ENCODE results near the gene HOXC4. TPM values are rescaled to one million over a fixed set of nuclear protein-coding genes. Genes with fewer than 3 reads are reported as not detected.

HOXC4 gene
- polyA plus RNA-seq (ENCODE audit: insufficient read length in 4 of 4), result 10 to 100 TPM; 36.1 to 74.3 (median 62.0) TPM

DNA sequence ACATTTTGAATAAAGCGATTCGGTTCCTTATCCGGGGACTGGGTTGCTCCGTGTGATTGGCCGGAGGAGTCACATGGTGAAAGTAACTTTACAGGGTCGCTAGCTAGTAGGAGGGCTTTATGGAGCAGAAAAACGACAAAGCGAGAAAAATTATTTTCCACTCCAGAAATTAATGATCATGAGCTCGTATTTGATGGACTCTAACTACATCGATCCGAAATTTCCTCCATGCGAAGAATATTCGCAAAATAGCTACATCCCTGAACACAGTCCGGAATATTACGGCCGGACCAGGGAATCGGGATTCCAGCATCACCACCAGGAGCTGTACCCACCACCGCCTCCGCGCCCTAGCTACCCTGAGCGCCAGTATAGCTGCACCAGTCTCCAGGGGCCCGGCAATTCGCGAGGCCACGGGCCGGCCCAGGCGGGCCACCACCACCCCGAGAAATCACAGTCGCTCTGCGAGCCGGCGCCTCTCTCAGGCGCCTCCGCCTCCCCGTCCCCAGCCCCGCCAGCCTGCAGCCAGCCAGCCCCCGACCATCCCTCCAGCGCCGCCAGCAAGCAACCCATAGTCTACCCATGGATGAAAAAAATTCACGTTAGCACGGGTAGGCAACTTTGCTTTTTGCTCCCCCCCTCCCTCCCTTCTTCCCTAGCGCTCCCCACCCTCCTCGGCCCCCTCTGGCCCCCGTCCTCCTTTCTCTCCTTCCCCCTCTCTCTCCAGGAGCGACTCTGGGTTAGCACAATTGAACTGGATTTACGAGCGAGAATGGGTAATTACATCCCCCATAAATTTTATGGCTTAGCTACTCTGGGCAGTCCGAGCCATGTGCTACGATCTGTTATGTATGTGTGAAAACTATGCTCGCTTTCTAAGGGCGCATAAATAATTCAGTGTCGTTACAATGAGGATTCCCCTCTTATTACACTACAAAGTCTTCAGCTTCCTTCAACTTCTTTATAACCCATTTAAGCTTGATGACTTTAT lies at the start of gene HOXC4:
HOXC4 (plus strand) TSS at position 85 of the 991 bp plus-strand sequence; CDS start at position 173, 88 bp downstream.
- DNase-seq (ENCODE audit: low read depth in 4 of 4, low spot score in 2 of 4), result peak in 2 of 4 donors; percentile 90 to 92

DNA sequence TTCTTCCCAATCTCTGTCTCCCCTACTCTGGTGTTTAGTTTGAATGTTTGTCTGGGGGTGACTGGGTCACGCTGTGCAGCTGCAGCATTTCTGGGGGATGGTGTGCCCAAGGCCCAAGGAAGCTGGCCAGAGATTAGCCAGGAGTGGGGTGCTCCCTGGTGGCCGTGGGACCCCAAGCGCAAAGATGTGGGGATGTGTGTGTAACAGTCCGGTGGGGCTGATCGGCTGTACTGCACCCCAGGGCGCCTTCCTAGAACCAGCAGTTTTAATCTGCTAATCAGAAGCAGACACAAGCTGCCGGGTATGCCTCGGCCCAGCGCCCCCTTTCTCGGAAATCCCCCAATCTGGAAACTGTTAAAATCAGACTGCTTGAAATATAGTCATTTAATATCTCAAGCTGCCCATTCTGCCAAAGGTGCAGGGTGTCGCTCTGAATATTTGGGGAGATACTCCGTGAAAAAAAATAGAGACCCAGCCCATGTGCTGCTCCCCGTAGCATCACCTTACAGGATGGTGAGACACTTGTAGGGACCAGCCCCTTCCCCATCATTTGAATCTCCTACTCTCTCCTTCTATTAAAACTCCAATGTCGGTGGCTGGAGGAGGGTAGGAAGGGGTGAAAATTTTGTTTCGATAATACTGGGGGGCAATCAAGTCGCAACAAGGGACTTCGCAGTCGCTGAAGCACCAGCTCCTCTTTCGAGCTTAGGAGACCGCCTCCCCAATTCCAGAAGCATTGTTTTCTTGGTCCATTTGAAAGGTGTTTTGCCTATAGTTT lies 49.4 kb upstream of the HOXC4 start:
- no peak for DNase-seq (ENCODE audit: low read depth in 4 of 4, low spot score in 2 of 4)

DNA sequence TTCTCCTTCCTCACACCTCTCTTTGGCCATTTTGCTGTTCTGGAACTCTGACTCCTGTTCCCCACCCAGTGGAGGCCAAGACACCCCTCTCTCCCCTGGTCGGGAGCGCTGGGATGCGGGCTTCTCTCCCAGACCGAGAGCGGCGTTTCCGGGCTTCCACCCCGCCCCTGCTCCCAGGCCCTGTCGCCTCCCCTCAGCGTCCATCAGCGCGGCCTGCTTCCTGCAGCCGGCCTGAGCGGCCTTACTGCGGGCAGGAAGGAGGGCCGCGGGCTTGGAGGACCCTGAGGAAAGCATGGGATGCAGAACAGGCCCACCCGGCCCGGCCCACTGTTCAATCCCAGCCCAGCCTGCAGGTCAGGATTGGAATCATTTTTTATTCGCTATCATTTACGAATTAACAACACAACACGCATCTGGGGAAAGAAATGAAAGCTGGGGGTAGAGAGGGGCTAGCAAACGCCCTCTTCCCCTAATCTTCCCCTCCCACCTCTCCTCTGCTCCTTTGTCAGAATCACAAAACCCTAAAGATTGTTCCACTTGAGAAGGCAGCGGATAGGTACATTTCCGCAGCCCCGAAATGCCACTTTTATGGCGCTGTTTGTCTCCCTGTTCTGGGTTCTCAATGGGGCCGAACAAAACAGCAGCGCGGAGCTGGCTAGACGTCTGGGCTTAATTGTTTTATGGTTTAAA lies 48.6 kb upstream of the HOXC4 start:
- DNase-seq (ENCODE audit: low read depth in 4 of 4, low spot score in 2 of 4), result no peak

DNA sequence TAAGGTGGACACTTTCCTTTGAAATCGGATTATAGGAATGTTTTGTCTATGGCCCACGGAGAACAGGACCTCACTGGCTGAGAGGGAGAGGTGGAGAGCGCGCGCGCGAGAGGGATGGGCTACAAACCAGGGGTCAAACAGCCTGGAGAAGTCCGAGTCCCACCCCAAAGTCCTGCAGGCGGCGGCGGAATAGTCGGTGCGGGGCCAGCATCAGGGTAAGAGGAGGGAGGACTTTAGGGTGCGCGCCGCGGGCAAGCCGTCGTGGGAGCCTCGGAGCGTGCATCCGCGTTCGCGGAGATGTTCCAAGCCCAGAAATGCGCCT lies 48.1 kb upstream of the HOXC4 start:
- no peak for DNase-seq (ENCODE audit: low read depth in 4 of 4, low spot score in 2 of 4)

DNA sequence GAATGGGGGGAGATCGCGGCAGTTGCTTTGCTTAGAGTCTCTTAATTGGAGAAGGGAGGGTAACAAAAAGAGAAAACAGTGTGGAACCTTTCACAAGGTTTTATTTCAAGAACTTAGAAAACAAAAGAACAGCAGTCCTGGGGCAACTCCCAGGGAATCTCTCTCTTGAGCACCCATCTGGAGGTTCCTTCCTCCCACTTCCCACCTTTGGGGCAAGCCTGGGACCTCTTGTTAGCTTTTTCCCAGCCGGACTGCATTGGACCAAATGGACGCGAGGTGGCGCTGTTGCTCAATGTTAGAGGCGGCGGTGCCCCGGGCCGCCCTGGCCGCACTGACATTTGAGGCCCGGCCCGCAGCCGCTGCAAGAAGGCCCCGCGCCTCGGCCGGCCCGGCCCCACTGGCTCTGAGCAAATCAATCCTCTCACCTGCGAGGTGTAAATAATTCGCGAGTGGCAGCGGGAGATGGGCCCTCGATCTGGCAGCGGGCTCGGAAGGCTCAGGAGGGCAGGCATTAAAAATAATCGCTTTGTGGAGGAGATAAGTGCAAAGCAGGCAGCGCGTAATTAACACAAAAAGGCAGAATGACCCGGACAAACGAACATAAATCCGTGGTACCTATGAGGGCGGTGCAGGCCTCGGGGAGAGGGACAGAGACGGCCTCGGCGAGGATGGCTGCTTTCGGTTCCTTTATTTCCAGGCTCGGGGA lies 47.6 kb upstream of the HOXC4 start:
- DNase-seq (ENCODE audit: low read depth in 4 of 4, low spot score in 2 of 4), result peak in 3 of 4 donors; percentile 87 to 94 (median 93)

DNA sequence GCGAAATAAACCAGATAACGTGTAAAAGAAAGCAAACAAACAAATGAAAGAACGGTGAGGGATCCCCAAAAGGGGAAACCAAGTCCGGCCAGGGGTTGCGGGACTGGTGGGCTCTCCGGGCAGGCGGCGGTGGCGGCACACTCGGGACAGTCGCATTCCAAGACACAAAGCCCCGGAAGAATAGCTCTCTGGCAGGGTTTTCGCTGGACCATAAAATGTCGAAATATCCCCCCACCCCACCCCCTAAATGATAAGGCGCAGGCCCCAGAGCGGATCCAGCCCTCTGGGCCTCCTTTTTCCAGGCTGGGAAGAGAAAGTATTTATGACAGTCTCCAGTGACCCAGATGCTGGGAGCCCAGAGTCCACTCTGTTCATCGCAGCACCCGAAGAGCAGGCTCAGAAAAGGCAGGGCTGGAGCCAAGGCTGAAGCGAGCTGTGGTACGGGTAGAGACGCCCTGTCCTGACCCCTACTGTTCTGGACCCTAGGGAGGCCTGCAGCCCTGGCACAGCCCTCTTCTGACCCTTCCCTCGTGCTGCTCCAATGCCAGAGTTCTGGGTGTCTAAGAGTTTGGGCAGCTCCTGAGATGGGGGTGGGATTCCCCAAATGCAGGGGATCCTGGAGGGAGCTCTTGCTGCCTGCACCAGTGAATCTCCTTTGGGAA lies 46.9 kb upstream of the HOXC4 start:
- DNase-seq (ENCODE audit: low read depth in 4 of 4, low spot score in 2 of 4), result no peak

DNA sequence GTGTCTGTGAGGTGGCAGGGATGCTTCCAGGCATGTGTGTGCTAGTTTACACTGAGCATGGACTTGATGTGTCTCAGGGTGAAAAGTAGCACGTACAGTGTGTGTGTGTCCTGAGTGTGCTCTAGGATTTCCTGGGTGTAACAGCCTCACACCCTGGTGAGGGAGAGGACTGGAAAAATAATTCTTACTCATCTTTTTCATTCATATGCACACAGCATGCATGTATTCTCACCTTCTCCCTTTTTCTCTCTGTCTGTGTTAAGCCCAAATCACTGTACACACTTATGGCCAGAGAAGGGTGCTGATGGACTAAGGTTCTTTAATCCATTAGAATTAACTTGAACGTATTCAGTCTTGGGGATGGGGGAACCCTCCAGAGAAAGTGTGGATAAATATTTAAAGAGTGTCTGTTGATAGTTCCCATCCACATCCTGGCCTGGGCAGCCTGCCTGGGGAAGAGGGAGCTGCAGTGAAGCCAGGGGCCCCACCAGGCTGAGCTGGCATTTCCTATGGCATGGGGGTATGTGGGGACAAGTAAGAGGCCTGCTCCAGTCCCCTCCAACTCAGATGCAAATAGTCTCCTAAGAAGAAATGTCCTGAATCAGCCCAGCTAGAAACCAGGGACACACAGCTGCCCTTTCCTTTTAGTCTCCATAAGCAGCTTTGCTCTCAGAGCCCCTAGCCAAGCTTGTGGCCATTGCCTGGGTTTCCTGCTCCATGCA lies 45.9 kb upstream of the HOXC4 start:
- DNase-seq (ENCODE audit: low read depth in 4 of 4, low spot score in 2 of 4), result no peak

DNA sequence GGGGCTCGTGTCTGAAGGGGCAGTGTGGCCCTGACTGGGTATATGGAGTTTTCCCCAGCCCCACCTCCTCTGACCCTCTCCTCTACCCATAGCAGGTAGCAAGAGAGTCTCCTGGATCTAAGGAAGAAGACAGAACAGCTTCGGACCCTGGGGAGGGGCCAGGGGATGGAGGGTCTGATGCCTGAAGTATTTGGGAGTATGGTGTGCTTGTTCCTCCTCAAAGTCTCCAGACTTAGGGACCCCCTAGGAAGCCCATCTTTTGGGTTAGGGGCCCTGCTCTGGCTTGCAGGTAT lies 45.4 kb upstream of the HOXC4 start:
- DNase-seq (ENCODE audit: low read depth in 4 of 4, low spot score in 2 of 4), result no peak

DNA sequence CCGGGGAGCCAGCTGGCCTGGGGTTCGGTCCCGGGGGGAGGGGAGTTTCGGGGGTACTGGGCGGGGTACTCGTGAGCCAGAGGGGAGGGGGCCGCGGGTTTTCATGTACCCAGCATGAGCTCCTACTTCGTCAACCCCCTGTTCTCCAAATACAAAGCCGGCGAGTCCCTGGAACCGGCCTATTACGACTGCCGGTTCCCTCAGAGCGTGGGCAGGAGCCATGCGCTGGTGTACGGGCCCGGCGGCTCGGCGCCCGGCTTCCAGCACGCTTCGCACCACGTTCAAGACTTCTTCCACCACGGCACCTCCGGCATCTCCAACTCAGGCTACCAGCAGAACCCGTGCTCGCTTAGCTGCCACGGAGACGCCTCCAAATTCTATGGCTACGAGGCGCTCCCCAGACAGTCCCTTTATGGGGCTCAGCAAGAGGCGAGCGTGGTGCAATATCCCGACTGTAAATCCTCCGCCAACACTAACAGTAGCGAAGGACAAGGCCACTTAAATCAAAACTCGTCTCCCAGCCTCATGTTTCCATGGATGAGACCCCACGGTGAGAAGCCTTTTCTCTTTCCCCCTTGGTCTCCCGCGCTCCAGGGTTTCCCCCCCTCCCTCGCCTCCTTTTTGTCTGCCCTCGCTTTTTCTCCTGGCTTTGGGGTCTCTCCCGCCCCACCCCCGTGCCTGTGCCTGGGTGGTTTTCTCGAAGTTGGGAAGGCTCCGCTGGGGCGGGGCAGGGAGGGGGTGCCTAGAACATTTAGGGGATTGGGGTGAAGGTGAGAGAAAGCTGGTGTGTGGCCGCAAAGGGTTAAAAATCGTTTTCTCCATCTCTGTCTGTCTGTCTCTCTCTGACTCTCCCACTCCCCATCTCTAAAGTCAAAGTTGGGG lies 44.2 kb upstream of the HOXC4 start:
- DNase-seq (ENCODE audit: low read depth in 4 of 4, low spot score in 2 of 4), result no peak

DNA sequence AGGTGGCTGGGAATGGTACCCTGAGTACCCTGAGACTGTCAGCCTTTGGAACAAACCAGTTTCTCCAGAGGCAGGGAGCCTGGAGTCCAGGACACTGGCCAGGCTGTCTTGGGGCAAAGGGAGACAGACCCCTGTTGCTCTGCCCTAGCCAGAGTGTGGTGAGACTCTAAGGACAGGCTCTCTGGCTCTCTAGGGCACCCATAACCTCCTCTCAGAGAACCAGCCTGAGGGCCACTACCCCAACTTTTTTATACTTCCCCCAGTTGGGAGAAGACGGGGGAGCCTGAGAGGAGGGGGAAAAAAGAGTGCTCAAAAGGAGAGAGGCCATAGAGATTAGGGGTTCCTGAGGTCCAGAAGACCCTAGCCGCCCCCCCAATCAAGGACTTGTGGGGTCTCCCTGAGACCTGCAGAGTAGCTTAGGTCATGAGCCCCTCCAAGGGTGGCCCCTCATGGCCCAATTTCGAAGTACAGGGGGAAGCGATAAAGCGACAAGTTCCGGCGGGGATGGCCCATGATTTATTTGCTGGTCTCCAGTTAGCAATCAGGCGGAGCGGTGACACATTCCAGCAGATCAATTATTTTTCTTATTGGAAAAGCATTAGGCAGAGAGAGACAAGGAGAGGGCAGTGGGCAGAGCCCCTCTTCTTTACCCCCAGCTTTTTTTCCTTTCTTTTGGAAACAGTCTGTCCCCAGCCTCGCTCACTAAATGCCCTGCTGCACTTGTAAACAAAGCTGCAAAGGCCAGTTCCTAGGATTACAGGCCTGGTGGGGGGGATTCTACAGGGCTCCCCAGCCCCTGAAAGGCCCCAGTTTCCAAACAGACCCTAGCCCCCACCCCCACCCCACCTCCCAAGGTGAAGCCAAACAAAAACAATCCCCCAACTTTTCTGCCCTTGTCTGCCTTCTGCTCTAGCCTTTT lies 43.3 kb upstream of the HOXC4 start:
- no peak for DNase-seq (ENCODE audit: low read depth in 4 of 4, low spot score in 2 of 4)

DNA sequence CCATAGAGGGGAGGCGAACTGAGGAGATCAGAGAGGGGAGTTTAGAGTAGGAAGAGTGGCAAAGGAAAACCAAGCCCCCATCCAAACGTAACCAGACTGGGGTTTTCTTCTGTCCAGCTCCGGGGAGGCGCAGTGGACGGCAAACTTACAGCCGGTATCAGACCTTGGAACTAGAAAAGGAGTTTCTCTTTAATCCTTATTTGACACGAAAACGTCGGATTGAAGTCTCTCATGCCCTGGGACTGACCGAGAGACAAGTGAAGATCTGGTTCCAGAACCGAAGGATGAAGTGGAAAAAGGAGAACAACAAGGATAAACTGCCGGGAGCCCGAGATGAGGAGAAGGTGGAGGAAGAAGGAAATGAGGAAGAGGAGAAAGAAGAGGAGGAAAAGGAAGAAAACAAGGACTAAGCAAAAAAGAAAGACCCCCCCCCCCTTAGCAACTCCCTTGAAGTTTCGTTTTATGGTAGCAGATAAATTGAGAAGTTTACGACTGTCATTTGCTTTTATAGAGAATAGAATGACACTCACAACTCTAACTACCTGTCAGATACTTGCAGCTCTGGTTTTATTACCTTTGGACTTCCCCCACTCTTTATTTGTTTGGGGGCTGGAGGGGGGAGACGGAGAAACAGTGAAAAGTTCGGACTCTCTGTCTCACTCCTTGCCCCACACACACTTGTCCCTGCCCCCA lies 42.5 kb upstream of the HOXC4 start:
- no peak for DNase-seq (ENCODE audit: low read depth in 4 of 4, low spot score in 2 of 4)

DNA sequence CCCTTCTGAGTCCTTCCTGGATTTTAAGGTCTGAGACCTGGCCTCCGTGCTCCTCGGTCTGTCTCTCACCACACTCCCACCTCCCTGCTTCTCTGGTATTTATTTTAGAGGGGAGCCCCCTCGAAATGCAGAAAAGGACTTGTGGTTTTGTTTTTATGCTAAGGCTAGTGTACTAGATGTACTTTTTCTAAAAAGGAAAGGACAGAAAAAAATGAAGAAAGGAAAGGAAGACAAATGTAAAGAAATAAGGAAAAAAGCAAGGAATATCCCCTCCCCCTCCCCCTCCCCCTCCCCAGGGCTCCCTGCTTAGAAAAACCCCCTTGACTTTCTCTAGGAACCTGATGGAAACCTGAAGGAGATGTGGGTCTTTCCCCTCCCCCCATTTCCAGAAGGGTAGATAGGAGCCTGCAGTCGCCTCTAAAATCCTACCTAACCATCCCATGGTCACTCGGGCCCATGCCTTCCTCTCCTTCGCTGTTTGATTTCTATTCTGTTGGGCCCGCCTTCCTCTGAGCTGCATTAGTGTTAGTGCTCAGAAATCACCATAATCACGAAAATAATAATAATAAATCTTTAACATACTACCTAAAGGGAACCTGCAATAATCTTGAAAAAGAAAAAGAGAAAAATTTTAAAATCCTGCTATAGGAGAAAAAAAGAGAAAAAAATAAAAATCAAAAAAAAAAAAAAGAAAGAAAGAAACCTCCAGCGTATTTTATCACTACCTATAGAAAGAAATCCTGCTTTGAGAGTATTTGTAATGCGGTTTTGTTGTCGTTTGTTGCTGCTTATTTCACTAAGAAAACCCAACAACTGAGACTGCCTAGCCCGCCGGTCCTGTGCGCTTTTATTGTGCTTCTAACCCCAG lies 41.7 kb upstream of the HOXC4 start:
- no peak for DNase-seq (ENCODE audit: low read depth in 4 of 4, low spot score in 2 of 4)

DNA sequence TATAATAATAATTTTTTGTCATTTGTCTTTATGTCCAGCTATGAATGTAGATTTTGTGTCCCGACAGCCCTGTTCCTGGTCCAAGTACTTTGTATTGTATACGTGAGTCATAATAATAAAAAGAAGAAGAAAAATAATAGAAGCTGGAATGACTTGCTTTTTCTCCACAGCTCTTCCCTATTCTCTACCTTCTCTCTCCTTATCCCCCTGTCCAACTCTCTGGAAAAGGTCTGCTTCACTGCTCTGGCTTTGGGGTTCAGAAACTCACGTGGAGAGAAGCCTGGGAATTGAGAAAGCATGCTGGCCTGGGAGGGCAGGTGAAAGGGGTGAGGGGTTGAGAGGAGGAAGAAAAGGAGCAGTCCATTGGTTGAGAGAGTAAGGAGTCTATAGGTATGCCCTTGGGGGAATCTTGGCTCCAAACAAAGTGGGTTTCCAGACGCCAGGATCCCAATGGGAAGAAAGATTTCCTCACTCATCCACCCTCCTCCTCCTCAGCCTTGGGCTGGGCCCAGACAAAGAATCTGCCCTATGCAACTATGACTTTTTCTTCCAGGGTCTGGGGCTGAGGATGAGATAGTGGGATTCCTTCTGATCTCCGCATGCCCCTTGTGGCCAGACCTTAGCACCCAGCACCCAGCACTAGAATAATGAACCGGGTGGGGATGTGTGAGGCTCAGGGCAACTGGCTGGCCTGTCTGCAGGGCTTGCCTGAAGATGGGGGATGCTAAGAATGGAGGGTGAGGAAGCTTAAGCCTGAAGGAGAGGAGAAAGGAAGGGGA lies 40.8 kb upstream of the HOXC4 start:
- no peak for DNase-seq (ENCODE audit: low read depth in 4 of 4, low spot score in 2 of 4)

DNA sequence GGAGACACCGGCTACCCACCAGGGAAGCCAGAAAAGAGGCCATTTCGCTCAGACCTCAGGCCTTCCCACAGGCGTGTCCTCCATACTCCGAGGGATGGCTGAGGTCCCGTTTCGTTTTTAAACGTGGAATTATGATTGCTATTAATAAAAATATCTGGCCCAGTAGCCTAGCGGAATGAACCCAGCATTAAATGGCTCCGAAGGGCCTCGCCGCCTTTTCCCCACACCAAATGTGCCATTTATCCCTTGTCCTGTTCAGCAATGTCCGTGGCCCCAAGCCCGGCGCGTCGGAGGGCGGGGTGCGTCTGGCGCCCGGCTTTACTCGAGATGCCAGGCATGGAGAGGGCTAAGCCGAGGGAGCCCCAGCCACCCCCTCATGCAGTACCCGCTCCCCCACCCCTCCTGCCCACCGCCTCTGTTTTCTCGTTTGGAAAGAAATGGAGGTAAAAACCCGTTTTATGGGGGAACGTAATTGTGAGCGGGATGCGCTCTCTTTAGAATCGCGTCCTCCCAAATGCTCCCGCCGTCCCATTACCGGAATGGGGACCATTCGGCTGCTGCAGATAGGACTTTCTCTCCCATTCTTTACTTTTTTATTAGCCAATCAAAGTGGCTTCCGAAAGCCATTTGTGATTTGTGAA lies 39.1 kb upstream of the HOXC4 start:
- DNase-seq (ENCODE audit: low read depth in 4 of 4, low spot score in 2 of 4), result no peak

All from left renal cortex interstitium (tissue), 4 donors.